K562 (cell line): ENCODE measurements around the gene MKNK1.

ENCODE experiments used
- CHD1 ChIP-seq: fragments of 200-600 bp; sonication (generic); IDR thresholded peaks from one replicate; pipeline ENCODE4 v1.6.1; 2012; ENCODE audit warnings: mild to moderate bottlenecking, moderate library complexity, low read length, inconsistent platforms
- HIVEP1 ChIP-seq: fragments of 250-450 bp; sonication (Bioruptor Pico); IDR thresholded peaks from 2 replicates; pipeline ENCODE4 v1.4.0; 2020; ENCODE audit warnings: mild to moderate bottlenecking
- NFYB ChIP-seq: IDR thresholded peaks from 2 replicates; pipeline ENCODE4 v1.6.1; 2011; ENCODE audit warnings: mild to moderate bottlenecking, moderate library complexity; ENCODE audit not compliant: insufficient read length; ENCODE audit errors: extremely low read depth
- POLR2A ChIP-seq: fragments of 450-650 bp; conservative IDR thresholded peaks from 2 replicates; pipeline ENCODE4 v1.6.1; 2016
- TSC22D4 ChIP-seq: fragments of 450-650 bp; IDR thresholded peaks from 2 replicates; pipeline ENCODE4 v1.6.1; 2016; ENCODE audit warnings: missing genetic modification characterization, missing biosample characterization, control low read depth
- ZFP1 ChIP-seq: fragments of 450-650 bp; formaldehyde crosslinking; IDR thresholded peaks from 2 replicates; pipeline ENCODE4 v1.4.0; 2020; ENCODE audit warnings: mild to moderate bottlenecking, mixed read lengths
- ZNF23 ChIP-seq: fragments of 250-450 bp; sonication (Bioruptor Pico); IDR thresholded peaks from 2 replicates; pipeline ENCODE4 v1.4.0; 2020; ENCODE audit warnings: mild to moderate bottlenecking
- TF ChIP-seq, protein P1 (sequence below): fragments of 250-450 bp; sonication (Bioruptor Pico); IDR thresholded peaks from 2 replicates; pipeline ENCODE4 v1.6.1; 2021; ENCODE audit warnings: mild to moderate bottlenecking
- TF ChIP-seq, protein P2 (sequence below): sonication (generic); formaldehyde crosslinking; IDR thresholded peaks from 2 replicates; pipeline ENCODE4 v1.8.0; 2022; ENCODE audit warnings: missing genetic modification reagents, mild to moderate bottlenecking, borderline replicate concordance
- TF ChIP-seq, protein P3 (sequence below): sonication (generic); formaldehyde crosslinking; IDR thresholded peaks from 2 replicates; pipeline ENCODE4 v1.8.1; 2022; ENCODE audit warnings: missing genetic modification reagents
- TF ChIP-seq, protein P4 (sequence below): sonication (generic); formaldehyde crosslinking; IDR thresholded peaks from 2 replicates; pipeline ENCODE4 v1.8.0; 2022; ENCODE audit warnings: mild to moderate bottlenecking, missing genetic modification reagents
- TF ChIP-seq, protein P5 (sequence below): fragments of 450-650 bp; IDR thresholded peaks from 2 replicates; pipeline ENCODE4 v1.6.1; 2016; ENCODE audit warnings: antibody characterized with exemption
- TF ChIP-seq, protein P6 (sequence below): fragments of 450-650 bp; IDR thresholded peaks from 2 replicates; pipeline ENCODE4 v1.6.1; 2018; ENCODE audit warnings: mild to moderate bottlenecking, low read depth; ENCODE audit not compliant: partially characterized antibody

DNA sequence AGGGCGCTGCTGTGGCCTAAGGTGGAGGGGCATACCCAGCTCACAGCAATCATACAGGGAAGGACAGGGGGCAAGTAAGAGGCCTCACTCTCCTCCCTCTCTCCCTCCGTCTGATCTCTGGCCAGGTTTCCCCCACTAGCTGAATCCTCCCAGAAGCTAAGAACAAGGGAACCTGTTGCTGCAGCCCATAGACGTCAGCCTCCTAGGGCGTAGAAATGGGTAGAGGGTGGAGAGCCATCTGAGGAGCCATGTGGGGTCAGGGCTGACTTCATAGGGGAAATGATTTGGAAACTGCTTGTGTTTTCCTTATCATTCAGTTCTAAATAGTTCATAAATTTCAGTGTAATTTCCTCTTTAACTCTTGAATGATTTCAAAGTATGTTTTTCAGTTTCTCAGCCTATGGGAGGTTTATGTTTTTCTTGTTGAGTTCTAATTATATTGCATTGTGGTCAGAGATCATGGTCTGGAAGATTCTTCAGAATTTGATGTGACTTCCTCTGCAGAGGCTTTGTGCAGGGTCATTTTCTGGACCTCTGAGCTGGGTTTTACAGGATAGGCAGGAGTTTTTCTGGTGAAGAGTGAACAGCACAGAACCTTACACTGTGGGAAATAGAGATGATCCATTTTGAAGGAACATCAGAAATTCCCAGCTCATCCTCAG, 14.8 kb upstream of the MKNK1 start:
- TF ChIP-seq, protein P1, sequence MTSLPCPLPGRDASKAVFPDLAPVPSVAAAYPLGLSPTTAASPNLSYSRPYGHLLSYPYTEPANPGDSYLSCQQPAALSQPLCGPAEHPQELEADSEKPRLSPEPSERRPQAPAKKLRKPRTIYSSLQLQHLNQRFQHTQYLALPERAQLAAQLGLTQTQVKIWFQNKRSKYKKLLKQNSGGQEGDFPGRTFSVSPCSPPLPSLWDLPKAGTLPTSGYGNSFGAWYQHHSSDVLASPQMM (CRISPR knock-in tag): no peak
- TF ChIP-seq ZFP1 (CRISPR knock-in tag) (no peak), NFYB (no peak), CHD1 (no peak), HIVEP1 (CRISPR knock-in tag) (no peak), ZNF23 (no peak), POLR2A (no peak), TSC22D4 (tag) (no peak)
- TF ChIP-seq, protein P2, sequence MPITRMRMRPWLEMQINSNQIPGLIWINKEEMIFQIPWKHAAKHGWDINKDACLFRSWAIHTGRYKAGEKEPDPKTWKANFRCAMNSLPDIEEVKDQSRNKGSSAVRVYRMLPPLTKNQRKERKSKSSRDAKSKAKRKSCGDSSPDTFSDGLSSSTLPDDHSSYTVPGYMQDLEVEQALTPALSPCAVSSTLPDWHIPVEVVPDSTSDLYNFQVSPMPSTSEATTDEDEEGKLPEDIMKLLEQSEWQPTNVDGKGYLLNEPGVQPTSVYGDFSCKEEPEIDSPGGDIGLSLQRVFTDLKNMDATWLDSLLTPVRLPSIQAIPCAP (CRISPR knock-in tag): no peak
- TF ChIP-seq, protein P3, sequence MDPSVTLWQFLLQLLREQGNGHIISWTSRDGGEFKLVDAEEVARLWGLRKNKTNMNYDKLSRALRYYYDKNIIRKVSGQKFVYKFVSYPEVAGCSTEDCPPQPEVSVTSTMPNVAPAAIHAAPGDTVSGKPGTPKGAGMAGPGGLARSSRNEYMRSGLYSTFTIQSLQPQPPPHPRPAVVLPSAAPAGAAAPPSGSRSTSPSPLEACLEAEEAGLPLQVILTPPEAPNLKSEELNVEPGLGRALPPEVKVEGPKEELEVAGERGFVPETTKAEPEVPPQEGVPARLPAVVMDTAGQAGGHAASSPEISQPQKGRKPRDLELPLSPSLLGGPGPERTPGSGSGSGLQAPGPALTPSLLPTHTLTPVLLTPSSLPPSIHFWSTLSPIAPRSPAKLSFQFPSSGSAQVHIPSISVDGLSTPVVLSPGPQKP (CRISPR knock-in tag): no peak
- TF ChIP-seq, protein P4, sequence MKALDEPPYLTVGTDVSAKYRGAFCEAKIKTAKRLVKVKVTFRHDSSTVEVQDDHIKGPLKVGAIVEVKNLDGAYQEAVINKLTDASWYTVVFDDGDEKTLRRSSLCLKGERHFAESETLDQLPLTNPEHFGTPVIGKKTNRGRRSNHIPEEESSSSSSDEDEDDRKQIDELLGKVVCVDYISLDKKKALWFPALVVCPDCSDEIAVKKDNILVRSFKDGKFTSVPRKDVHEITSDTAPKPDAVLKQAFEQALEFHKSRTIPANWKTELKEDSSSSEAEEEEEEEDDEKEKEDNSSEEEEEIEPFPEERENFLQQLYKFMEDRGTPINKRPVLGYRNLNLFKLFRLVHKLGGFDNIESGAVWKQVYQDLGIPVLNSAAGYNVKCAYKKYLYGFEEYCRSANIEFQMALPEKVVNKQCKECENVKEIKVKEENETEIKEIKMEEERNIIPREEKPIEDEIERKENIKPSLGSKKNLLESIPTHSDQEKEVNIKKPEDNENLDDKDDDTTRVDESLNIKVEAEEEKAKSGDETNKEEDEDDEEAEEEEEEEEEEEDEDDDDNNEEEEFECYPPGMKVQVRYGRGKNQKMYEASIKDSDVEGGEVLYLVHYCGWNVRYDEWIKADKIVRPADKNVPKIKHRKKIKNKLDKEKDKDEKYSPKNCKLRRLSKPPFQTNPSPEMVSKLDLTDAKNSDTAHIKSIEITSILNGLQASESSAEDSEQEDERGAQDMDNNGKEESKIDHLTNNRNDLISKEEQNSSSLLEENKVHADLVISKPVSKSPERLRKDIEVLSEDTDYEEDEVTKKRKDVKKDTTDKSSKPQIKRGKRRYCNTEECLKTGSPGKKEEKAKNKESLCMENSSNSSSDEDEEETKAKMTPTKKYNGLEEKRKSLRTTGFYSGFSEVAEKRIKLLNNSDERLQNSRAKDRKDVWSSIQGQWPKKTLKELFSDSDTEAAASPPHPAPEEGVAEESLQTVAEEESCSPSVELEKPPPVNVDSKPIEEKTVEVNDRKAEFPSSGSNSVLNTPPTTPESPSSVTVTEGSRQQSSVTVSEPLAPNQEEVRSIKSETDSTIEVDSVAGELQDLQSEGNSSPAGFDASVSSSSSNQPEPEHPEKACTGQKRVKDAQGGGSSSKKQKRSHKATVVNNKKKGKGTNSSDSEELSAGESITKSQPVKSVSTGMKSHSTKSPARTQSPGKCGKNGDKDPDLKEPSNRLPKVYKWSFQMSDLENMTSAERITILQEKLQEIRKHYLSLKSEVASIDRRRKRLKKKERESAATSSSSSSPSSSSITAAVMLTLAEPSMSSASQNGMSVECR (CRISPR knock-in tag): no peak
- TF ChIP-seq, protein P5, sequence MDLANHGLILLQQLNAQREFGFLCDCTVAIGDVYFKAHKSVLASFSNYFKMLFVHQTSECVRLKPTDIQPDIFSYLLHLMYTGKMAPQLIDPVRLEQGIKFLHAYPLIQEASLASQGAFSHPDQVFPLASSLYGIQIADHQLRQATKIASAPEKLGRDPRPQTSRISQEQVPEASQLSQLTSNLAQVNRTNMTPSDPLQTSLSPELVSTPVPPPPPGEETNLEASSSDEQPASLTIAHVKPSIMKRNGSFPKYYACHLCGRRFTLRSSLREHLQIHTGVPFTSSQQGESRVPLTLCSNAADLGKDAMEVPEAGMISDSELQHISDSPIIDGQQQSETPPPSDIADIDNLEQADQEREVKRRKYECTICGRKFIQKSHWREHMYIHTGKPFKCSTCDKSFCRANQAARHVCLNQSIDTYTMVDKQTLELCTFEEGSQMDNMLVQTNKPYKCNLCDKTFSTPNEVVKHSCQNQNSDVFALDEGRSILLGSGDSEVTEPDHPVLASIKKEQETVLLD: no peak
- TF ChIP-seq, protein P6, sequence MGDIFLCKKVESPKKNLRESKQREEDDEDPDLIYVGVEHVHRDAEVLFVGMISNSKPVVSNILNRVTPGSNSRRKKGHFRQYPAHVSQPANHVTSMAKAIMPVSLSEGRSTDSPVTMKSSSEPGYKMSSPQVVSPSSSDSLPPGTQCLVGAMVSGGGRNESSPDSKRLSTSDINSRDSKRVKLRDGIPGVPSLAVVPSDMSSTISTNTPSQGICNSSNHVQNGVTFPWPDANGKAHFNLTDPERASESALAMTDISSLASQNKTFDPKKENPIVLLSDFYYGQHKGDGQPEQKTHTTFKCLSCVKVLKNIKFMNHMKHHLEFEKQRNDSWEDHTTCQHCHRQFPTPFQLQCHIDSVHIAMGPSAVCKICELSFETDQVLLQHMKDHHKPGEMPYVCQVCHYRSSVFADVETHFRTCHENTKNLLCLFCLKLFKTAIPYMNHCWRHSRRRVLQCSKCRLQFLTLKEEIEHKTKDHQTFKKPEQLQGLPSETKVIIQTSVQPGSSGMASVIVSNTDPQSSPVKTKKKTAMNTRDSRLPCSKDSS: no peak
